Heart left ventricle (tissue), 13 donors: ENCODE measurements around the gene ANTXRL.

Experiments used
- POLR2A ChIP-seq, 2 donors: fragments of 450-650 bp; IDR thresholded peaks; one replicate each; pipeline ENCODE4 v1.6.1; 2017; ENCODE audit warnings: antibody characterized with exemption in 2 of 2, mild to moderate bottlenecking in 2 of 2, moderate library complexity in 2 of 2
- TF ChIP-seq, protein P1 (sequence below), 12 donors: fragments of 200-600 bp; sonication (generic) in 4 of 12; IDR thresholded peaks; one replicate each; pipeline versions ENCODE4 v1.5.0 to v1.8.0; 2018 to 2022; ENCODE audit warnings: antibody characterized with exemption in 12 of 12, mild to moderate bottlenecking in 5 of 12
- donor health status: ischemic (EF 13 %, LVEDD 7.1; RV severe dilation, severe dysfunction).
- donor health status: DM: no; HTN: yes; CAD: no.
- donor health status: DM: no; HTN: no; CAD: no.
- donor health status: ischemic (EF 25% LVEDD 6.9; RV normal size, moderate dysfunction).
- donor health status: ischemic (EF 25% LVEDD 5.7; RV mildly dilated, moderate dysfunction).
- donor health status: ischemic (EF 35%, LVEDD 5.7; RV mildly dilated, moderate dysfunction).
- donor health status: nonischemic (EF 11% LVEDD 7.7; RV severe dilation, severe dysfunction).
- donor health status: DM: yes; HTN: yes; CAD: no.
- donor health status: PGD.
- donor health status: ischemic (EF 29% LVEDD 5.4; RV normal size, mild dysfunction).
- donor health status: nonischemic (EF 23%, LVEDD 6.1; RV moderate dilation, normal function).

DNA sequence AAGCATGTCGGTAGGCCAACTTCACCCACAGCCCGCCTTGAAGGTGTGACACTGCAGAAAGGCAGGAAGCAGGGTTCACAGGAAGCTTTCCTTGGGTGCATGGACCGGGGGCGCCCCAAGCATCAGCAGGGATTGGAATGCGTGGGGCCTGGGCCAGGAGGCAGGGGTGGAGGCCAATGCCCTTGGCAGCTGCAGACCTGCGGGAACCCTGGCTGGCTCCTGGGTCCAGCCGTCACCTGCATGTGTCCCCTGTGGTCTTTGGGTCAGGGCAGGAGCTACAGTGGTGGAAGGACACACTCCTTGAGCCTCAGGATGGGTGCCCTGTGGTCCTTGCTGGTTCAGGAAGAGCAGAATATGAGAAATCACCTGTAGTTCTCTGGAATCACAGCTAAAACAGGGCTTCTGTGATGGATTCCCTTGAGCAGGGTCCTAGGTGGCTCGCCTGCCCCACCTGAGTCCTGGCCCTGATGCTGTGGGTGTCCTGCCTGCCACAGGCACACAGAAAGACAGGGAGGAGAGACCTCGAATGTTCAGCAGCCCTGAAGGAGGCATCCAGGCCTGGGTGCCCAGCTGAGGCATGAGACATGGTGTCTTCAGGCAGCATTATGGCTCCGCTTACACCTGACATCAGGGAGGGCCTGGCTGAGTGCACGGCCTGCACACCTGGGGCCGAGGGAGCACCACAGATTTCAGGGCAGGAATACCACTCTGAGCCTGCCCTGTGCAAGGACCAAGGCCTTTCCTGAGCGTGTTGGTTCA is 15.1 kb downstream of the ANTXRL start:
- TF ChIP-seq POLR2A (IDR thresholded peaks at IDR 0.05) = no peak
- TF ChIP-seq, protein P1, sequence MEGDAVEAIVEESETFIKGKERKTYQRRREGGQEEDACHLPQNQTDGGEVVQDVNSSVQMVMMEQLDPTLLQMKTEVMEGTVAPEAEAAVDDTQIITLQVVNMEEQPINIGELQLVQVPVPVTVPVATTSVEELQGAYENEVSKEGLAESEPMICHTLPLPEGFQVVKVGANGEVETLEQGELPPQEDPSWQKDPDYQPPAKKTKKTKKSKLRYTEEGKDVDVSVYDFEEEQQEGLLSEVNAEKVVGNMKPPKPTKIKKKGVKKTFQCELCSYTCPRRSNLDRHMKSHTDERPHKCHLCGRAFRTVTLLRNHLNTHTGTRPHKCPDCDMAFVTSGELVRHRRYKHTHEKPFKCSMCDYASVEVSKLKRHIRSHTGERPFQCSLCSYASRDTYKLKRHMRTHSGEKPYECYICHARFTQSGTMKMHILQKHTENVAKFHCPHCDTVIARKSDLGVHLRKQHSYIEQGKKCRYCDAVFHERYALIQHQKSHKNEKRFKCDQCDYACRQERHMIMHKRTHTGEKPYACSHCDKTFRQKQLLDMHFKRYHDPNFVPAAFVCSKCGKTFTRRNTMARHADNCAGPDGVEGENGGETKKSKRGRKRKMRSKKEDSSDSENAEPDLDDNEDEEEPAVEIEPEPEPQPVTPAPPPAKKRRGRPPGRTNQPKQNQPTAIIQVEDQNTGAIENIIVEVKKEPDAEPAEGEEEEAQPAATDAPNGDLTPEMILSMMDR (IDR thresholded peaks at IDR 0.05) = no peak
